GM19023 (cell line): ENCODE results near the gene IKBKE.

ENCODE experiments used
- ATAC-seq: cut with Tn5 transposase; IDR thresholded peaks from one replicate; pipeline ENCODE4 v1.9.1; 2021; ENCODE audit warnings: mild to moderate bottlenecking, moderate library complexity; ENCODE audit not compliant: unreplicated experiment

Gene IKBKE

DNA sequence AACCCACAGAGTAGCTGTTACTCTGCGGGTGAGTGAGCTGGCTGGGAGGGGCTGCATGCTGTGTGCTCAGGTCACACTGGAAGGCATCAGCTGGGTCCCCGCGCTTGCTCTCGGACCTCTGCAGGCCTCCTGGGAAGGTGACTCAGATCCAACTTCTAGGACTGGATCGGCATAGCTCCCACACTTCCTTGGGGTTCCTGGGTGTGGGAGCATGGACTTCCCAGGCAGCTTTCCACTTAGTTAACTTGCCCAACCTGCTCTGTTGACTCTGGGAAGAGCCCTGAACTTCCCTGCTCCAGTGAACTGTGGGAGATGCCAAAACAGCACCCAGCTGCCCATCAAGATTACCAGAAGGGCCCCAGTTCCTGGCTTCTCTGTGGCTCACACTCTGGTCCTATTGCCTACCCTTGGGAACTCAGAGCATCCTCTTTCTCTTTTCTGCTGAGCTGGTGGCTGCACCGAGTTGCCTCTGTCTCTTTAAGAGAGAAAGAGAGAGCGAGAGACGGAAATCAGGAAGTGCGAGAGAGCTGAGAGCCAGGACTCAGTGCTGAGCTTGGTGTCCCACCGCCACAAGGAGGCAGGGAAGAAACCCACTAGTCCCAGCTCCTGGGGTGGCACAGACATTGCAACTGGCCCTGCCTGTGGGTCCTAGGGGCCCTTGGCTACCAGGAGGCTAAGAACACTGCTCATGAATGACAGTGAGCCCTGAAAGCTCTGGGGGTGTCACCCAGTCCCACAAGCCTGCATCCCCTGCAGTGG lies at the start of gene IKBKE:
IKBKE (plus strand) TSS at position 544 of the 759 bp plus-strand sequence. CDS start 2,752 bp downstream, outside the sequence.
- peak; percentile 67 for ATAC-seq

- ATAC-seq, result no peak
Observed at GRCh38 chr1:206421616-206422340, 48.5 kb upstream of the IKBKE start.

- no peak for ATAC-seq
Observed at GRCh38 chr1:206422525-206422924, 47.8 kb upstream of the IKBKE start.

- no peak for ATAC-seq
Observed at GRCh38 chr1:206427291-206427690, 43.0 kb upstream of the IKBKE start.

DNA sequence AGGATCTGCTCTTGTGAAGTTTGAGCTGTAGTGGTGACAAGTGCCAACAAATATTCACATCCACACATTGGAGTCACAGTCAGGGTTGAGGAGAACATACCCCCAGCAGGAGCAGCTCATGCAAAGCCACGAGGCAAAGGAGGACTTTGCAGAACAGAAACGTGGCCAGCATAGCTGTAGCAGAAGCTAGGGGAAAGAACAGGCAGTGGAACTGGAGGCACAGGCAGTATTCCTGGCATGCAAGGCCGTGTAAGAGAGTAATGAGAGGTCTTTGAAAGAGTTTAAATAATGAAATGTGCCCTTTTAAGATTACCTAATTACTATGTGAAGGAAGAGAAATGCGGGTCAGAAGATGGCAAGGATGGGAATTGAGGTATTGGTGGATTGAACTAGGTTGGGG lies 40.9 kb upstream of the IKBKE start:
- ATAC-seq, result no peak

DNA sequence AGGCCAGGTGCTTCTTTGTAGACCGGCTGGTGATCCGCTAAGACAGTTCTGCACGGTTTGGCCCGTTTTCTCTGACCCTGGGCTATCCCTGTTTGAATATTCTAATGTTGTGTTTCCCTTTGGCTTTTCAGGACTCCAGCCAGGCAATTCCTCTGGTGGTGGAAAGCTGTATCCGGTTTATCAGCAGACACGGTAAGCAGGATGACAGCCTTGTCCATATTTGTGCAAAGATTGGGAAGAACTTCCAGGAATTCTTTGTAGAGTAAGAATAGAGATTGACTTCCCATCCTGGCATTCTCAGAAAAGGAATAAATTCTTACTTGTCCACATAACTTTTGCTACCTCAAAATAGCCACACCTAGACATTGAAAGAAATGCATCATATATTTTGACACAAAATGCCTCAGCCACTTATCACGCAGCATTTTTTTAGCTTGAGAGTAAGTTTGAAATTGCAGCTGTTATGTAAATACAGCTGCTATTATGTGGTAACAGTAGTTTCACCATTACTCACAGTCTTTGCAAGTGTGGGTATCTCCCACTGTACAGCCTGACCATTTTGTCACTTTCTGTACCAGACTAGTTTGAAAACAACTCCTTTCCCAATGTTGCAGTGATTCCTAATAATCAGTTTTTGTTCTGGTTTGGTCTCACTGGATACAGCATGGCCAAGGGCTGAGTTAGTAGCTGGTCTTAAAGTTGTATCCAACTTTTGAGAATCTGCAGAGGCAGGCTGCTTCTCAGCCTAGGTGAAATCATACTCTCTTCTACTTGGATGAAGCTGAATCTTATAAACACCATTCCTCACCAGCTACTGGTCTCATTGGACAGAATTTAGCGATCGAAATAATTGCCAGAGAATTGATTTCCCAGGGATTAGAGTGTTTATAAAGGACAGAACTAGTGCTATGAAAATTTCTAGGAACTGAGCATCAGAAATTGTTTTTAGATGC lies 40.0 kb upstream of the IKBKE start:
- peak; percentile 95 for ATAC-seq

GRCh38 chr1:206435445-206435844 lies 34.8 kb upstream of the IKBKE start:
- ATAC-seq, result no peak

GRCh38 chr1:206438554-206438953 lies 31.7 kb upstream of the IKBKE start:
- ATAC-seq, result no peak

- ATAC-seq, result no peak
Observed at GRCh38 chr1:206439205-206439604, 31.1 kb upstream of the IKBKE start.

DNA sequence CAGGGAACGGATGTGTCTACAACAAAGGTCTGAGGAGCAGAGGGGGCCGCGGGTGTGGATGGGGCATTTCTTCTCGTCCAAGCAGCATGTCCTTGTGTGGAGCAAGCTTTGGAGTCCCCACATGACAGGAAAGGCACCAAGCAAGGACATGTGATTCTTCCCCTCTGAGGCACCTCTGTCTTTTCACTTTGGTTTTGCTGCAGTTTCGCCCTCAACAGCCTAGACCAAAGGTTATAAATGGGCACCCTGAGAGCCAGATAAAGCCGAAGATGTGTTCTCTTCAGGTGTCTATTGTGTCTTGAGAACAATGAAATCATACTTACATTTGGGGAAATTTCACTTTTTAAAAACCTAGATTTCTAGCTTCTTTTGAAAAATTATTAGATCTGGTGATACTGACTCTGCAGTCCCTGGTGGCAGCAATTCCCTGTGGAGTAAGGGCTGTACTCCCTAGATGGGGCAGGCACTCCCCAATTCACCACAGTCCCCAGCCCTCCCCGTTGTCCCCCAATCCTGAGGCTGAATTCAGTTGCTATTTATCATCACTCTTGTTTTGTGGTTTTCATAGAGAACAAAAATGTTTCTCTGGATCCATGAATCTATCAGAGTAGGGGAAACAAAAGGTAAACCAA lies 28.8 kb upstream of the IKBKE start:
- no peak for ATAC-seq

GRCh38 chr1:206442101-206442500 lies 28.2 kb upstream of the IKBKE start:
- no peak for ATAC-seq

DNA sequence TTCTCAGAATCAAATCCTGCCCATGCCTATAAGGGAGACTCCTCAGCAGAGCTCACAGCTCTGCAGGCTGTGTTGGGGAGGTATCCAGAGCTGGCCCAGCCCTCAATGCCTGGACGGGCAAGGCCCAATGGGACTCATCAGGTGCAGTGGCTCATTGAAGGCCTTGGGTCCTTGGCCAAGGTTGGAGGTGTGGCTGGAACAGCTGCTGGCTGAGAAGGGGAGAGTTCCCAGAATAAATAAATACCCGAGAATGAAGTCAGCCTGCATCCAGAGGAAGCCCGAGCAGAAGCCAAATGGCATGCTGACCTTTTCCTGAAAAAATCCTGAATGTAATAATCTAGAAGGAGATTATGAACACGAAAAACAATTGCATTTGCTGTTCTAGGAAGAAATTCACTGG lies 25.2 kb upstream of the IKBKE start:
- no peak for ATAC-seq

DNA sequence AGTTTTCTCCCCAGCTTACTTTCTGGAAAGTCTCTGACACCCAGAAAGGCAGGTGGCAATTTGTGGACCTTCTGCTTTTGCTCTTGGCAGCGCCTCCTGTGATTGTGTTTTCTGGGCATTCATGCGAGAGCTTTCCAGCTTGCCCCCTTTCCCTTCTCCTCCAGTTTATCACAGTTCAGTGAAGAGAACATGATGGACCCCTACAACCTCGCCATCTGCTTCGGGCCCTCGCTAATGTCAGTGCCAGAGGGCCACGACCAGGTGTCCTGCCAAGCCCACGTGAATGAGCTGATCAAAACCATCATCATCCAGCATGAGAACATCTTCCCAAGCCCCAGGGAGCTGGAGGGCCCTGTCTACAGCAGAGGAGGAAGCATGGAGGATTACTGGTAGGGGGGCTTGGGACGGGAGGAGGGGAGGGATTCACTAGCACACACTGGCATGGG lies 24.3 kb upstream of the IKBKE start:
- no peak for ATAC-seq

DNA sequence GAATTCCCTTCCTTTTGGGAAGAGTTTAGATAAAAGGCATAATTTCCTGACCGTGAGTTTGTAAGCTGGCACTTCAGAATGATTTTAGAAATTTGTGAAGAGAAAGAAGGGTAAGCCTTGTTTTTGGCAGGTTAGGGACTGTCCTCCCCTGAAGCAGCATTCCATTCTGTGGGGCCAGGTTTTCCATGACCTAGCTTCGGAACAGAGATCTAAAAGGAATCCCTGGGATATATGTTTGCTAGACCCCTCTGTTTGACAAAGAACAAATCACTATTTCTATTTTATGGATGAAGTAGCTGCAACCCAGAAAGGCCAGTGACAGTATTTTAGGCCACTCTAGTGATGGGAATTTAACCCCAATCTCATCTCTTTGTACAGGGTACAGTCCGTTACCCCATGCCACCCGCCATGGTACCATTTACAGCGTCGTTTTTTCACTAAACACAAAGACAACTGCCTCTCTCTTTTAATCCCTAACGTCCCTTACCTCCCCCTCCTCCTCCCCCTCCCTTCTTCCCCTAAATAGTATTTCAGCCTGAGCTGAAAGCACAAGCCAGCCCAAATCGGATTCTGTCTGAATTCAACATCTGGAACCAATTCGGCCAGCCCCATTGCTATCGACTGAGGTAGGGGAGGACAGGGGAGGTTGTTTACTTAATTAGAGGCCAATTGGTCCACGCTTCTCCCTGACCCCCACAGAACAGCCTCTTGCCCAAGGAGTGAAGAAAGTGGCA lies 23.4 kb upstream of the IKBKE start:
- no peak for ATAC-seq

- ATAC-seq, result no peak
Observed at GRCh38 chr1:206447422-206447765, 22.9 kb upstream of the IKBKE start.

DNA sequence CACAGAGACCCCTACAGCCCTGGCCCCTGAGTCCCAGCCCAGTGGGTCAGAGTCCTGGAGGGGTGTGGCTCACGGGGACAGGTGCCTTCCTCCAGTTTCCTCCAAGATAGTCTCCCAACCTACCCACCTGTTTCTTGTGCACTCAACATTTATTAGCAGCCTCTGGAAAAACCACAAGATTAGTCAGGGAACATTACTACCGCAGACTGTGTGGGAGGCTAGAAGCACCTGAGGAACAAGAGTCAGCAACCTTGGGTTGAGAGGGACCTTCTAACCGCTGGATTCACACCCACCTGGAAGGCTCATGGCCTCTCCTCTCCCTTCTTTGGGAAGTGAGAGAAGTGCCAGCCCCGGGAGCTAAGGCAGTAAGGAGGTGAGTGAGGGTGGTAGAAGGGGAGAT lies 22.5 kb upstream of the IKBKE start:
- no peak for ATAC-seq

GRCh38 chr1:206448471-206448870 lies 21.8 kb upstream of the IKBKE start:
- ATAC-seq, result no peak

DNA sequence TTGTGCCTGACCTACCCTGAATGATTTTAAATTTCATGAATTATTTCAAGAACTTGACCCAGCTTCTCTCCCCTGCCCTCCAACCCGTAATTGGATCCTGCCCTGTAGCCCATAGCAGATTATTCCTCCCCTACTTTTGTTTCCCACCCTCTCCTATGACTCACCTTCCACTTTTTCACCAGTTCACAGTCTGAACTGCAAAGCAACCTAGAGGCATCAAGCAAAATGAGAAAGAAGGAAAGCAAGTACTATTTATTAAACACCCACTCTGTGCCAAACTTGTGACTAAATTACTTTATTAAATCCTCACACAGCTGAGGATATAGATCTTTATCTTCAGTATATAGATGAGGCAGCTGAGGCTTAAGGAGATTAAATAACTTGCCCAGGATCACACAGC lies 20.7 kb upstream of the IKBKE start:
- no peak for ATAC-seq

- no peak for ATAC-seq
Observed at GRCh38 chr1:206450281-206450680, 20.0 kb upstream of the IKBKE start.

DNA sequence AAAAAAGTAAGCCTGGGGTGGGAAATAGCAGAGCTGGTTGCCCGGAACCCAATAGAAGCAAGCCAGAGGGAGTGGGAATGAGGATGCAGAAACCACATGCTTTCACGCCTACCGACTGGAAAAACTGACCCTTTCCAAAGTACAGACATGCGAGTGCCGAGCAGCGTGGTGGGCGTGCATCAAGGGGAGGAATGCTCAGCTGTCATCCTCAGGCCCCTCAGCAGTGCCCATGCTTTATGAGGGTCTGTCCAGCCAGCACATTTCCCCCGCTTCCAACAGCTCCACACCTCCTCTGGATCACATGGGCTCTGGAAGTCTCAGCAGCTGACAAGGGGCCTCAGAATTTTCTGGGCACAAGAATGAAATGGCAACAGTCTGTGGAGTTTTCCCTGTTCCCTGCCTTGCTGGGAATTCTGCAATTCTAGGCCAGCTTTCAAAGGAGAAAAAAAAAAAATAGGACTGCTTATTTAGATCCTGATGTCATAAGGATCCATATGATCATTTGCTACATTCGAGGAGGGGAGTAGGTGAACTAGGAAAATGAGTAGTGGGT lies 19.1 kb upstream of the IKBKE start:
- ATAC-seq, result no peak
